Inflammatory macrophage treated with lipopolysaccharide for 1 hour (primary cell): Measurements from ENCODE around the gene EXD3.

Source experiments
- DNase-seq, 2 donors: peaks; one replicate each; pipeline ENCODE4 v3.0.0-alpha.2; 2020 to 2022

The EXD3 gene

DNA sequence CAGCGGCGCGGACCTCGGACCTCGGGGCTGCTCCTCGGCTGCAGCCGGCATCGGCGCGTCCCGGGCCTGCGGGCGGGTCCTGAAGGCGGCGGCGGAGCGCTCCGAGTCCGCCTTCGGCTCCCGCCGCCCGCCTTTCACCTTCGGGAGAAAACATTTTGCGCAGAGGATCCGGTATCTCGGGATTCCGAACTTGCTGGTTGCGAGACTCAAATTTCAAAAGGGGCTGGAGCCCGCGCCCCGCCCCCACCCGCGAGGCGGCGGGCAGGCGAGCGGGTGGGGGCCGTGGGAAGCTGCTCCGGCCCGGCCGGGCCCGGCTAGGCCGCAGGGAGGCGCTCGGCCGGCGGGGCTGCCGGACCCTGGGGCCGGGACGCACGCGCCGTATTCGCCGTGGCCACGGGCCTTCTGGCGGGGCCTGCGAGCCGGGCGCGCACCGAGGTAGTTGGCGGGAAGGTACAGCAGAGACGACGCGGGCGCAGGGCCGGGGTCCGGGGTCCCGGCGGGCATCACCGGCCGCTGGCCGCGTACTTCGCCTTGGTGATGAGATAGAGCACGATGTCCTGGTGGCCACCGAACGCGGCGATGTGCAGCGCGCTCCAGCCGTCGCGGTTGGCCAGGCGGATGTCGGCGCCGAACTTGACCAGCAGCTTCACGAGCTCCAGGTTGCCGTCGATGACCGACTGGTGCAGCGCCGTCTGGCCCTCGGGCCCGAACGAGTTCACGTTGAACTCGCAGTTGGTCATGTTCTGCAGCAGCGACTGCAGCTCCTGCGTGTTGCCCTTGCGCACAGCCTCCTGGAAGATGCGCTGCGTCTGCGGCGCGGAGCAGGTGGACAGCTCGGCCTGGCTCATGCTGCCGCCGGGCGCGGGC lies 121.6 kb downstream of the EXD3 start:
- DNase-seq: peak in 1 of 2 donors; percentile 19

DNA sequence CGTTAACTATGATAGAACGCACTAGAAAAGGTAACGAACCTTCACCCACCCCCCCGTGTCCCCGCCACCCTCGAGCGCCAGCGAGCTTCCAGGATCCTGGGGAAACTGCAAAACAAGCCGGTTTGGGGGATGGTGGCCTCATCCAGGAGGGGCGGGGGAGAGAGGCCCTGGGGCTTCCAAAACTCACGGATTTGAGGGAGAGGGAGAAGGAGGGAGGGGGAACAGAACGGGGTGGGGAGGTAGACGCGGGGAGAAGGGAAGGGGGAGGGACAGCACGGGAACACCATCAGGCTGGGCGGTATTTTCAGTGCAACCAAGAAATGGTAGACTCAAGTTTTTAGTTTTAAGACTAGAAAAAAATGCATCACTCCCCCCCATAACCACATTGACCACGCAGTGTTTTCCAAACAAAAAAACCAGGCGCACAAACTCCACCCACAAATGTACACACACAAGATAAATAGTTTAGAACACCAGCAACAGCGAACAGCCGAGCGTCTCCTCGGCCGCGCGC lies 122.3 kb downstream of the EXD3 start:
- no peak for DNase-seq

DNA sequence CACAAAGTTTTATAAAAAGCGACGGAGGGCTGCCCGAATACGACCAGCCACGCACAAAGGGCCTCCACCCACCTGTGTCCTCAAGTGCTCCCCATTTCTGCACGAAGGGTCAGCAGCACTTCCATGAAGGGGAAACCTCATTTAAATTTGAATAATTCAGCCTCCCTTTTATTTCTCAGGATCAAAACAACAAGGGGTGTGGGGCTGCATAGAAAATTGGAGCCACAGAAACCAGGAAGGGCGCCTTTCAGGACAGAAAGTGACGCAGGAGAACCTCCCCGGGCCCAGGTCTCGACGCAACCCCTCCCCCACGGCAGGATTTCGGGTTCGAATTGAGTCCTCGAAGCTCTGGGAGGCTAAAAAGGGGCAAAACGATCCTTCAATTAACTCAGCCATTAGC lies 123.0 kb downstream of the EXD3 start:
- DNase-seq: no peak

DNA sequence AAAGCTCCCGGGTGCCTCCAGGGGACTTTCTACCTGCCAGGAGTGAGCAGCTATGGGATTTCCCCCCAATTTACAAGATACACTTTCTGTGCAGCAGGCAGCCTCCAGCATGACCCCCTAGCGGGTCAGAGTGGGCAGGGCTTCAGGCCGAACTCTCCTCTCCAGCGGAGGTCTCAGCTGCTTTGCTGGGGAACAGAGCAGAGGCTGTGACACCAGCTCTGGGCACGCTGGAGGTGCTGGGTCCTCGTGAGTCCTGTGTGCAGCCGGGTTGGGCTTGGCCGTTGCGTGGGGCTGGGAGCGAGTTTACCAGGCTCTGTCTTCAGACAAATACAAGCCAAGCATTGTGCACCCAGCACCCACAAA lies 123.8 kb downstream of the EXD3 start:
- no peak for DNase-seq

DNA sequence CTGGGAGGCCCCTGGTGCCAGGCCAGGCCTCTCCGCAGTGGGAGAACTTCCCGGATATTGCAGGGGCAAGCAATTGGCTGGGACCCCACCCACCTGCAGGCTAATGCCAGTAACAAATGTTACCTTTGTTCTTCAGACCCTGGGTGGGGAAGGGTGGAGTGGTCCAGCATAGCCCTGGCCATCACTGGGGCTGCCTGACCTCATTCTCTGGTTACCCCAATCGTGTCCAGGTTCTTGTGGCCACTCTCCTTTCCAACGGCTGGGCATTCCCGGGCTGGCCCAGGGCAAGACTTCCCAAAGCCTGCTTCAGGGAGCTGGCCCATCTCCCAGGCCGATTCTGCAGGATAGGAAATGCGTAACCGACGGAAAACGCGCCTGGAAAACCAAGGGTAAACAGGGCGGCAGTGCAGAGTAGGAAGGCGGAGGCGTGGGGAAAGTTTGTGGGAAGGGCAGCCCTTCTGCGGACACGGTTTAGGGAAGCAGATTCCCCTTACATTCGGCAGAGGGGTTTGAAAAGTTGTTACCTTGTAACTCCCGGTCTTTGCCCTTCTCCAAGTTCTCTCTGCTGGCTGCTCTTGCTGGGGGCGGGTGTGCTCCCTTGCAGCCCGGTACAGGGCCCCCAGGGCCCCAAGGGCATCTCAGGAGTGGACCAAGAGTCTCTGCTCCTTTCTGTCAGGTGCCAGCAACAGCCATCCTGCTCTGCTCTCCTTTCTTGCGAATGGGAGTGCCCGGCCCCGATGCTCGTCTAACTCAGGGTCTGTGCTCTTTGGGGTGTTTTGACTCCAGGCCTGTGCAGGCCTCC lies 124.4 kb downstream of the EXD3 start:
- DNase-seq: no peak

DNA sequence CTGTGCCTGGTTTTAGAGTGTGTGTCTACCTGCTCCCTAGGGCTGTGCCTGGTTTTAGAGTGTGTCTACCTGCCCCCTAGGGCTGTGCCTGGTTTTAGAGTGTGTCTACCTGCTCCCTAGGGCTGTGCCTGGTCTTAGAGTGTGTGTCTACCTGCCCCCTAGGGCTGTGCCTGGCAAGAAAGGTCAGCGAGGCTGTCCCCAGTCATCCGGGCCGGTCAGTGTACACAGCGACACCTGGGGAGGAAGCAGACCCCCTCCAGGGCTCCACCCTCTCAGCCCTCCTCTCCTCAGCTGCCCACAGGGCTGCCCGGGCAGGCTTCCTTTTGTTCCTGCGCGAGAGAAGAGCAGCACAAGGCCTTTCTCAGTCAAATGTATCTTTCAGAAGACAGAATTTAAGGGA lies 125.0 kb downstream of the EXD3 start:
- no peak for DNase-seq

DNA sequence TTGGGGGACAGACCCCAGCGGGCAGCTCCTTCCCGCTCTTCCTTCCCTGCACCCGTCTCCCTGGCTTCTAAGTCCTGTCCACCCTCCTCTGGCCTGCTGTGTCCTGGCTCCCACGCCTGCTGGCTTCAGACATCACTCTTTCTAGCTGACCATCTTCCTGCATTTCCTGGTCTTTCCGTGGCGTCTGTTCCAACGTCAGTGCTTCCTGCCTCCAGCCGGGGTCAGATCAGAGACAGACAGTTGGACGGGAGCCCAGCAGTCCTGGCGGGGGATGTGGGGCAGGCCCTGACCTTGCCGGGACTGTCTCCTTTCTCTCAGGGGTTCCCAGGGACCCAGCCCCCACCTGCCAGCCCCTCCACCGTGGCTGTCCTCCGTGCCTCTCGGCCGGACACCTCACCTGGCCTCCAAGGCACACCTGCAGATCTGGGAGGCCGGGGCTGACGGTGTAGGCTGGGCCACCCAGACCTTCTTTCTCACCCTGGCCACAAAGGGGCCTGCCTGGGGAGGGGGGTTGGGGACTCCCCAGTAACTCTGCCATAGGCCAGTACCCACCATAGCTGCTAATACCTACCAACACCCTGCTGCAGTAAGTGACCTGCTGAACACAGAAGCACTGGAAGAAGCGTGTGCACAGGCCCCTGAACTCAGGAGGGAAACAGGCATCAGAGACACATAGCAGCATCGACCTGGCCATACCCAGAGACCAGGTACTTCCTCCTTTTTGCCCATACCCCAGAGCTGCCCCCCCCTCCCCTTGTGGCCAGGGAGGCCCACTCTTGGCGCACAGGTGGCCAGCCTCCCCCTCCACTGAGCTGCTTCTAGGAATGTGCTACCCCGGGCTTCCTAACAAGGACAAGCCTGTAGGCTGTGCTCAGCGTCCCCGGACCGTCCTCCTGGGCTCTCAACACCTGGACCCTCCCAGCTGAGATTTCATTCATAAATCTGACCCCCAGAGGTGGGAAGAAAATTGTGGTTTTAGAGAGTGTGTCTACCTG lies 126.0 kb downstream of the EXD3 start:
- DNase-seq: no peak

DNA sequence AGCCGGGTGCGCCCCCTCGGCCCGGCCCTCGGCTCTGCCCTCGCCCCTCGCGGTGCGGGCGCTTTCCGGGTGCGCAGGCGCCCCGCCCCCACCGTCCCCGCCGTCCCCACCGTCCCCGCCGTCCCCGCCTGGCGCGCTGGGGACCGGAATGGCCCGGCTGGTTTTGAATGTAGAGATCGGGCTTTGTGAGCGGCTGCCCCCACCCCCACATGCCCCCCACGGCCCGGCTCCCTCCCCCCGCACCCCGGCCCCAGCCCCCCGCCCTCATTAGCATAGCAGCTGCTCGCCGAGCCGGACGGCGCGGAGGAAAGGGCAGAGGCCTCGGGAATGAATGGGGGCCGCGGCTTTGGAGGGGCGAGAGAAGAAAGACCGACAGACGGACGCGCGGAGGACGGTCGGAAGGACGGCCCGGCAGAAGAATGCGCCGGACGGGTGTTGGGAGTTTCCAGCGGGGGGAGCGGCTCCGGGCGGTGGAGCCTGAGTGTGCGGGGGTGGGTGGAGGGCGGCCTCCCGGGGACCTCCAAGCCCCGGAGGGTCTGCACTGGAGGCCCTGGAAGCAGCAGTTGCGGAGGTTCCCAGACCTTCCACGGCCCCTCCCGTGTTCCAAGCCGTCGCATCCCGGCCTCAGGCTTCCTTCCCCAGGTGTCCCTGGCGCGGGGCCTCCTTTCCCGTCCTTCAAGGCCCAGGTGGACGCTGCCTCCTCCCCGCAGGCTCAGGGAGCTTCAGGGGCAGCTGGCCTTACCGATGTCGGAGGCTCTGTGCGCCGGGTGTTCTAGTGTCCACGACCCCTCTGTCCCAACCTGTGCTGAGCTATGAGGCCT lies 126.9 kb downstream of the EXD3 start:
- no peak for DNase-seq

DNA sequence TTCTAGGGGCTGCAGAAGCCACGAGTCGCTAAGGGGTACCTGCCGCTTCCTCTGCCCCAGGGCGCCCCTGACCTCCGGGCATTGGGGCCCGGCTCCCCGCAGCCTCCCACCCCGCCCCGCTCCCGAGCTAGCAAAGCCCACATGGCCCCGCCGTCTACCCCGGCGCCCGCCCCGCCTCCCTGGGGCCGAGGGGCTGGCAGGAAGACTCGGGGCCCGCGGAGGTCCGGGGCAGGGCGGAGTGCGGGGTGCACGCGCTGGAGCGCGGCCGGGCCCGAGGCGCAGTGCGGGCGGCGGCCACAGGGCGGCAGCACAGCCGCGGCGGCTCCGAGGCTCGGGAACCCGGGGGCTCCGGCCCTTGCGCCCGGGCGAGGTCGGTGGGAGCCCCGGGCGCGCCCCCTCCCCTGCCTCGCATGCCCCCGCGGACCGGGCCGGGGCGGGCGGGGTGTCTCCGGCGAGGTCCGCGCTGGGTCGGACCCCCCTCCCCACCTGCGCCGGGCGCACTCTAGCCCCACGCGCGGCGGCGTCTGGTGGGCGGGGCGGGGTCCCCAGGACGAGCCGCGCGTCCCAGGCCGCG lies 127.6 kb downstream of the EXD3 start:
- DNase-seq: peak in 1 of 2 donors; percentile 26

DNA sequence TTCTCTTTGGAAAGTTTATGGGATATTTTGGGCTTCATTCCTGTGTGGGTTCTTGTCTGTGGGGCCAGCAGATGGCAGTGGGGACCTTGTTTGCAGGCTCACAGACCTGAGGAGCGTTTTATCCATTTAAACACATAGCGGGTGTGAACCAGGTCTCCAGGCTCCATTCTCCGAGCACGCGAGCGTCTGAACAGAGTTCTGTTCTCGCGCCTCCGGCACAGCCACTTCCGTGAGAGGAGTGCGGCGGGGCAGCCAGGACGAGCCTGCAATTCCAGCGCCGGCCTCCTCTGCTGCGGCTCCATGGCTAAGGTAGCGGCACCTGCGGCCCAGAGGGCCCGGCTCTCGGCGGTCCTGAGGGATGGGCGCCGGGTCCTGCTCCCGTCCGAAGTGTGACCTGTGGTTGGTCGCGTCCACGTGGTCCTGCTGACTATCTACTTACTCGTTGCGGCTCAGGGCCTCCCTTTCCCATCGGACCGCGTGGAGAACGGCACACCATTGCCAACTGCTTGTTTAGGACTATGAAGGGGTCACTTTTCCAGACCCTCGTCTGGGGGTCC lies 128.2 kb downstream of the EXD3 start:
- peak in 1 of 2 donors; percentile 16 for DNase-seq

DNA sequence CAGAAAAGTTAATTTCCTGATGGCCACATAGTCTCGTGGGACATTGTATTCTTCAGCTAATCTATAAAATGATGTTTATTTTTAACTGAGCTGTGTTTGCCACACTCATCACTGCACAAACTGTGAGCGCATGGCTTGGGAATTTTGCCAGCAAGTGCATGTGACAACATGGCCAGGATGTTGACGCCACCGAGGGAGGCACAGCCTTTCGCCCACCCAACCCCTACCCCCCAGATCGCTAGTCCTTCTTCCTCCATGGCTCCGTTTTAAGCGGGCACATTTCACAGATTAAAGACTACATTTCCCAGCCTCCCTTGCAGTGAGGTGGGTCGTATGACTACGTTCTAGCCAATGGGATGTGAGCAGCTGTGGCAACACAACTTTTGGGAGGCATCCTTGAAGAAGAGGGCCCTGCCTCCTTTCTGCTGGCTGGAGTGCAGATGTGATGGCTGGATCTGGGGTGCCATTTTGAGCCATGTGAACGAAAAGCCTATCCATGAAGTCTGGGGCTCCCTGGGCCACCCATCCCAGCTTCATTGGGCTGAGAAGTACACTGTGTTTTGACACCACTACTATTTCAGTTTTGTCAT lies 128.8 kb downstream of the EXD3 start:
- peak; percentile 33 to 34 for DNase-seq

DNA sequence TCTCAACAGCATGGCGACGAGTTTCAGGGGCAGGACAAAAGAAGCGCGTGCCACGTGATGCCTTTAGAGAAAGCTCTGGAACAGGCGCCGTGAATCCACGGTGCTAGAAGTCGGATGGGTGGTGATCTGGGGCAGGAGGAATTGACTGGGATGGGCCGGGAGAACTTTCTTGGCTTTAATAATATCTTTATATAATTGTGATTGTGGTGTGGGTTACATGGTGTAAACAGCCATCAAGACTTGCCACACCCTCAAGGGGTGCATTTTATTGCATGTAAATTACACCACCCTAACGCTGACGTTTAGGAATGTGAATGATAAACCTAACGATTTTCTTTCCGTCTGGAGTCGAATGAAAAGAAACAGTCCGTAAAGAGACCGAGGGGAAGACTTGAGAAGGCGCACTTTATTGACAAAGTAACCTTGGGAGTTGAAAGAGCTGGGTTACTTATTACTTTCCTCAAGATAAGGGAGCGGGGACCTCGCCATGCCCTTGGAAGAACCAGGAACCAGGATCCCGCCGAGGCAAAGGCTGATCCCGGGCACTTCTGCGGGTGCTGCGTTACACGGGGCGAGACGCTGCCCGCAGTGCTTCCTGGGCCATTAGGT lies 129.4 kb downstream of the EXD3 start:
- DNase-seq: no peak

DNA sequence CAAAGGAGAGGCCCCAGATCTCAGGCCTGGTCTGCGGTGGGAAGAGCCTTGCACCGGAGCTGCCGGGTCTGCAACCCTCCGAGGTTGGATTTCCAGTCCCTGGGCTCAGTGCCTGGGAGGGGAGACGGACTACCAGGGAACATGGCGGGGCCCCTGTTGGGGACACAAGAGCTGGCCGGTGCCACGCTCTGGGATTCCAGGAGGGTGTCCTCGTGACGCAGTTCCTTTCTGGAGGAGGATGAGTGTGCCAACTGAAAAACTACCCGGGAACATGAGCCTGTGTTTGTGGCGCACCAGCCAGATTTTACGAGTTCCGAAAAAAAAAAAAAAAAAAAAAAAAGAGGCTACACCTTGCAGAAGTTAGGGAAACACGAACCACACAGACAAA lies 129.9 kb downstream of the EXD3 start:
- DNase-seq: no peak

DNA sequence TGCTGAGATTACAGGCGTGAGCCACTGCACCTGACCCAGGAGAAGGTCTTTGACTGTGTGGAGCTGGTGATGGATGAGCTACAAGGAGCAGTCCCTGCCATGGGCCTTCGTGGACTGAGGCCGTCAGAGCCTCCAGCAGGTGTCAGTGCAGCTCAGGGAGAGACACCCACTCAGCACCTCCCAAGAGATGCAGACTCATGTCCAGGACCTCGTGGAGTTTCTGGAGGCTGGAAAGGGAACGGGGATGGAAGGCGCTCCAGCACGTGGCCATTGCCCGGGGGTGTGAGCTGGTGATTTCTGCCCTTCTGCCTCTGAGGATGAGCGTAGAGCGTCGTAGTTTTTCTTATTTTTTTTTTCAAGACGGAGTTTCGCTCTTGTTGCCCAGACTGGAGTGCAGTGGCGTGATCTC lies 136.0 kb downstream of the EXD3 start:
- peak; percentile 20 to 46 for DNase-seq

DNA sequence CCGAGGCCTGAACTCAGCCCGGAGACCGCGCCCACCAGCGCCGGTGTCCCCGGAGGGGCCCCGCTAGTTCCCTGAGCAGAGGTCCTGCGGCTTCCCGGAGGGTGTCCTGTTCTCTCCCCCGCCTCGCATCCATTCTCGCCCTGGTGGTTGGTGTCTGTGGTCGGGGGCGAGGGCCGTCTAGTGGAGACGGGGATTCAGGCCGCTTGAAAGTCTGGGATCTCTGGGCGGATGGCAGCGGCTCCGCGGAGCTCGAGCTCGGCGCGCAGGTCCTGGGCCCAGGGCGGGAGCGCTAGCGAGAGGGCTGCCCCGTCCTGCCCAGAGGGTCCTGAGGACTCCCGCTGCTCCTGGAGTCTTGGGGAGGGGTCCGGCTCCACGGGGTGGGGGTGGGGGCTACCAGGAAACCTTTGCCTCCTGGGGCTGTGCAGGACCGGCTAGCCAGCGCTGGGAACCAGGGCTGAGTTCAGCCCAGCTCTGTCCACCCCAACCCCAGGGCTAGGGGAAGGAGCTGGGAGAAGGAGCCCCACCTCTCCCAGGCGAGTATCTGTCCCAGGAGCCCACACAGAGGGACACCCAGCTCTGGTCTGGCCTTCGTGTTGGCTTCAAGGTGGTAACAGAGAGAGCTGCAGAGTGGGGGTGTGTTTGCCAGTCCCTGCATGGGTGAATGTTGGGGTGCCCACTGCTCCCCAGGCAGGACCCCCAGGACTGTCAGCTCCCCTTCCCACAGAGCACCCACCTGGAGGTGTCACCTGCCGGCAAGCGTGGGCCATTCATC lies 141.4 kb downstream of the EXD3 start:
- no peak for DNase-seq

DNA sequence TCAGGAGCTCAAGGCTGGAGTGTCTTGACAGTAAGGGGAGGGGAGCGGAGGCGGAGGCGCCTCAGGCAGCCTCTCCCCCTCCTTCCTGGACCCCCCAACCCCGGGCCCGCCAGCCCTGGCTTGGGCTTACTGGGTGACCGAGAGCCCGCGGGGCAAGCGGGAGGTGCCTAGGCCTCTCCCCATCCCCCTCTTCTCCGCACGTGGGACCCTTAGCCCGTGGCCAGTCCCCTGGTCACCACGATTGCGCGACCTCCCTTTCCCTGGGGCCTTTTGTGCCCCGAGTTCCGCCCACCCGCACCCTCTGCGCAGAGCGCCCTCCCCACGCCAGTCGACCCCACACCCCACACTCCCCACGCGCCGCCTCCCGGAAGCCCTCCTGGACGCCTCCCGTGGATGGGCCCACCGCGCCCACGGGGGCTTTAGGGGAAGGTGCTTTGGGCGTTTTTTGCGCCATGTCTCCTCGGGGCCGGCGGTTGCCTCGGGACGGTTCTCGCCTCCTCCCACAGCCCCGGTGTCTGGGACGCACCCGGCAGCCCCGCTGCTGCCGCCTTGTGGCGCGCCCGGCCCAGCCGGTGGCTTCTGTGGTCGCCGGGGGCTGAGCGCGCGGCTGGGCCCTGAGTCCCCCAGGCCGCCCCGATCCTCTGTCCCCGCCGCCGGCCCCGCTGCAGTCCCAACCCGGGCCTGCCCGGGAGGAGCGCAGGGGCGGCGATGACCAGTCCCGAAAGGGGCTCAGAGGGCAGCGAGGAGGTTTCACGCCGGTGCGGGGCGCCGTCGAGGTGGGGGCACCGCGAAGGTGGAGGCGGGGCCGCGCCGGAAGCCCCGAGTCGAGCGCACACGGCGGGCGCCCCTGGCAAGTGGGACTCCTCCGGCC lies 142.3 kb downstream of the EXD3 start:
- DNase-seq: no peak

DNA sequence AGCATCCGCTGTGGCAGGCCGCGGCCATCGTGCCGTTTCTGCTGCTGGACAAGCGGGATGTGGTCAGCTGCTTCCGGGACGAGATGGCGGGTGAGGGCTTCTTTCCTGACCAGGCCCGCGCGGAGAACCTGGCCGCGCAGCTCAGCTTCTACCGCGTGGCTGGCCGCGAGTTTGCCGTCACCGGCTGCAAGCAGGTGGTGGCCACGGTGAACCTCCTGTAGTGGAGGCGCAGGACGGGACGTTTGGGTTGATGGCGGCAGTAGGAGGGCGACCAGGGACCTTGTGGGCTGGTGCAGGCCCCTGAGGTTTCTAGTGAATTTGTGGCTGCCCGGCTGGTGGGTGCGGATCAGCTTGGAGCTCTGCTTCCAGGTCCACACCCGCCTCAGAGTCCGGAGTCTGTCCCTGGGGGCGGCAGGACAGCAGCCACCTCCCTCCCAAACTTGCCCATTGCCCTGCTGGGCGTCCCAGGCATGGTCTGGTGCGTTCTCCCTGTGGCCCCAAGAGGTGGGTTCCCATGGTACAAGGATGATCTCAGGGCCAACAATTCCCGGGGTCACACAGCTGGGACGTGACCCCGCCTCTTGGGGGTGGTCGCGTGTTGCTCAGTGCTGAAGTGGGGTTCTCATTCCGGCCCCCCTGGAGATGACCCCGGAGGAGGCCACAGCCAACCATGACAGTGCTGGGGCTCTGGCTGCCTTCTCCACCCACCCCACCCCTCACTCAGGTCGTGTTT lies 143.1 kb downstream of the EXD3 start:
- DNase-seq: no peak
